NOMO-1 treated with DMSO at 0.1 percent for 48 hours (cell line): ENCODE results near the gene CD24.
"Not testable (repeated sequence)": the region's sequence is repeated elsewhere in the genome, so short reads cannot be mapped to it uniquely, and the experiment has no call there.

Experiments
- DNase-seq: peaks from one replicate; lab custom pipeline; 2025; ENCODE audit not compliant: unreplicated experiment; lab: John Stamatoyannopoulos, UW

The CD24 gene

GRCh38 chr6:106974336-106974998 lies at the start of gene CD24:
TSS of gene CD24 (minus strand) at chr6:106974729. CDS start at chr6:106974646, 83 bp downstream.
- DNase-seq, result no peak

GRCh38 chr6:107021446-107022185 lies 47.1 kb upstream of the CD24 start:
- DNase-seq, result peak; percentile 2

- no peak for DNase-seq
These were observed 45.7 kb upstream of the CD24 start for GRCh38 chr6:107020239-107020638.

GRCh38 chr6:107019628-107020027 lies 45.1 kb upstream of the CD24 start:
- not testable (repeated sequence) for DNase-seq

- no peak for DNase-seq
These were observed 44.5 kb upstream of the CD24 start for GRCh38 chr6:107019047-107019446.

- DNase-seq, result no peak
These were observed 35.0 kb upstream of the CD24 start for GRCh38 chr6:107009499-107009898.

GRCh38 chr6:106997392-106998158 lies 23.0 kb upstream of the CD24 start:
- peak; percentile 35 for DNase-seq

GRCh38 chr6:106995640-106996039 lies 21.1 kb upstream of the CD24 start:
- no peak for DNase-seq

GRCh38 chr6:106989737-106990136 lies 15.2 kb upstream of the CD24 start:
- not testable (repeated sequence) for DNase-seq

- DNase-seq, result no peak
These were observed 14.1 kb upstream of the CD24 start for GRCh38 chr6:106988664-106989063.

- no peak for DNase-seq
These were observed 7.4 kb upstream of the CD24 start for GRCh38 chr6:106981926-106982325.

GRCh38 chr6:106980926-106981325 lies 6.4 kb upstream of the CD24 start:
- no peak for DNase-seq

- DNase-seq, result peak; percentile 66
These were observed 4.9 kb upstream of the CD24 start for GRCh38 chr6:106979435-106979884.

- DNase-seq, result no peak
These were observed 2.7 kb upstream of the CD24 start for GRCh38 chr6:106977246-106977645.

GRCh38 chr6:106976270-106976669 lies 1.7 kb upstream of the CD24 start:
- no peak for DNase-seq

GRCh38 chr6:106975738-106976064 lies 1.2 kb upstream of the CD24 start:
- DNase-seq, result no peak

- no peak for DNase-seq
These were observed 639 bp upstream of the CD24 start for GRCh38 chr6:106974999-106975737.

- no peak for DNase-seq
These were observed 643 bp downstream of the CD24 start for GRCh38 chr6:106973836-106974335.

- DNase-seq, result no peak
These were observed 1.3 kb downstream of the CD24 start for GRCh38 chr6:106973018-106973835.

GRCh38 chr6:106972500-106972899 lies 2.0 kb downstream of the CD24 start:
- no peak for DNase-seq
